OCI-LY1 (cell line): ENCODE data around the gene DDC.
"Not testable (repeated sequence)": the region's sequence is repeated elsewhere in the genome, so short reads cannot be mapped to it uniquely, and the experiment has no call there.

Experiments used
- H2AFZ ChIP-seq: fragments of 200-600 bp; sonication (generic), shearing (Covaris generic); 2 replicates; pipeline ENCODE4 v1.6.0; 2014; ENCODE audit warnings: antibody characterized with exemption, mild to moderate bottlenecking, low read length
- H3F3A ChIP-seq: fragments of 200-600 bp; sonication (generic), shearing (Covaris generic); 2 replicates; pipeline ENCODE4 v1.6.0; 2014; ENCODE audit warnings: mild to moderate bottlenecking, antibody characterized with exemption, low read length, moderate library complexity; ENCODE audit not compliant: insufficient read depth
- H3K27ac ChIP-seq: fragments of 200-600 bp; sonication (generic); 2 replicates; pipeline ENCODE4 v1.5.1; 2014; ENCODE audit warnings: low read length, mixed run types, mild to moderate bottlenecking, low read depth; ENCODE audit not compliant: poor library complexity, severe bottlenecking
- H3K27me3 ChIP-seq: fragments of 200-600 bp; sonication (generic); 2 replicates; pipeline ENCODE4 v1.6.0; 2014; ENCODE audit warnings: antibody characterized with exemption, mild to moderate bottlenecking, low read length, moderate library complexity; ENCODE audit not compliant: insufficient read depth
- H3K36me3 ChIP-seq: fragments of 200-600 bp; sonication (generic); 2 replicates; pipeline ENCODE4 v1.6.1; 2014; ENCODE audit warnings: mild to moderate bottlenecking, antibody characterized with exemption, low read length, moderate library complexity, mixed read lengths; ENCODE audit not compliant: insufficient read depth
- H3K4me1 ChIP-seq: fragments of 200-600 bp; sonication (generic); 2 replicates; pipeline ENCODE4 v1.5.1; 2014; ENCODE audit warnings: mild to moderate bottlenecking, low read length, moderate library complexity; ENCODE audit not compliant: insufficient read depth, severe bottlenecking
- H3K4me2 ChIP-seq: fragments of 200-600 bp; sonication (generic), shearing (Covaris generic); 2 replicates; pipeline ENCODE4 v1.6.1; 2014; ENCODE audit warnings: low read length
- H3K4me3 ChIP-seq: fragments of 200-600 bp; sonication (generic); 2 replicates; pipeline ENCODE4 v1.5.1; 2014; ENCODE audit warnings: low read length, low read depth, mild to moderate bottlenecking, mixed read lengths; ENCODE audit not compliant: poor library complexity, severe bottlenecking
- H3K79me2 ChIP-seq: fragments of 200-600 bp; shearing (Covaris generic); 2 replicates; pipeline ENCODE4 v1.6.1; 2016; ENCODE audit warnings: mixed run types, low read length, mixed read lengths; ENCODE audit not compliant: insufficient read depth
- H3K9ac ChIP-seq: fragments of 200-600 bp; sonication (generic), shearing (Covaris generic); 2 replicates; pipeline ENCODE4 v1.6.1; 2014; ENCODE audit warnings: mild to moderate bottlenecking, low read length, mixed read lengths
- H3K9me2 ChIP-seq: fragments of 200-600 bp; sonication (generic), shearing (Covaris generic); 2 replicates; pipeline ENCODE4 v1.6.1; 2014; ENCODE audit warnings: low read depth, mild to moderate bottlenecking, low read length, mixed read lengths
- H3K9me3 ChIP-seq: fragments of 200-600 bp; shearing (Covaris generic); 2 replicates; pipeline ENCODE4 v1.6.1; 2014; ENCODE audit warnings: low read length, mixed read lengths
- H4K20me1 ChIP-seq: fragments of 200-600 bp; sonication (generic), shearing (Covaris generic); 2 replicates; pipeline ENCODE4 v1.6.0; 2016; ENCODE audit warnings: mild to moderate bottlenecking, low read length; ENCODE audit not compliant: insufficient read depth
- CTCF ChIP-seq: fragments of 200-600 bp; sonication (generic), shearing (Covaris generic); IDR thresholded peaks from 2 replicates; pipeline ENCODE4 v1.5.1; 2017; ENCODE audit warnings: mild to moderate bottlenecking, antibody characterized with exemption, low read length, moderate library complexity, mixed read lengths
- EZH2 ChIP-seq: fragments of 200-600 bp; sonication (generic), shearing (Covaris generic); IDR thresholded peaks from 2 replicates; pipeline ENCODE4 v1.8.0; 2017; ENCODE audit warnings: borderline replicate concordance, mixed run types, mild to moderate bottlenecking, antibody characterized with exemption, low read length, moderate library complexity, mixed read lengths

DDC gene

DNA sequence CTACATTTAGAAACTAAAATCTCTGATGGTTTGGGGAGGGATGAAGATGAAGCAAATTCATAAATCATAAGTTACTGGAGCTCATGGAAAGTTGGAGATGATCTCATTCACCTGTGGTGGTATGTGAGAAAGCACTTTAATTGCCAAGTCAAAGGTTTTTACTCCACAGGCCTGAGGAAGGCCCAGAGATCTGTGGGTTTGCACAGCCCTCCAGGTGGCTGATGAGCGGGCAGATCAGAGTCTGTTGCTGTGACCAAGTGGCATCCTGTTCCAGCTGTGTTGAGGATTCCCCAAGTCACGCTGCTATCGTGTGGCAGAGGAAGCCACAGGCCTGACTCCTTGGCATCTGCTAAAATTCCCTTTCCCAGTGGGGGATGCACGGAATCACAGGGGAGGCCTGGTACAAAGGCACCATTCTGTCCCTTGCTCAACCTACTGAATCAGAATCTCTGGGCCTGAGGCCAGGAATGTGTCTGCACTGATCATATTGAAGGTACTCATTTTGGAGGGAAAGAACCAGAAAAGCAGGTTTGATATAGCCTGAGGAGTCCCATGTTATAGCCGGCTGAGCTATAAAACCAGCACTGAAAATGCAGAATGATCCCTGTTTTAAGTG is 19.7 kb upstream of the DDC start:
- Histone ChIP-seq H3K9ac (no peak overlapping the region), H3K9me3 (no peaks in the 10 kb centered on the region), H2AFZ (no peak overlapping the region), H4K20me1 (no peaks in the 10 kb centered on the region), H3K4me2 (no peak overlapping the region), H3K27me3 (0 out of 2 replicates have a peak, but pooled peaks cover 6% of the 10 kb centered on the region), H3K36me3 (no peaks in the 10 kb centered on the region), H3F3A (no peaks in the 10 kb centered on the region), H3K79me2 (no peaks in the 10 kb centered on the region), H3K4me3 (no peak overlapping the region), H3K9me2 (no peaks in the 10 kb centered on the region), H3K27ac (no peak overlapping the region), H3K4me1 (no peaks in the 10 kb centered on the region)
- no peak for TF ChIP-seq EZH2
- no peak for TF ChIP-seq CTCF

DNA sequence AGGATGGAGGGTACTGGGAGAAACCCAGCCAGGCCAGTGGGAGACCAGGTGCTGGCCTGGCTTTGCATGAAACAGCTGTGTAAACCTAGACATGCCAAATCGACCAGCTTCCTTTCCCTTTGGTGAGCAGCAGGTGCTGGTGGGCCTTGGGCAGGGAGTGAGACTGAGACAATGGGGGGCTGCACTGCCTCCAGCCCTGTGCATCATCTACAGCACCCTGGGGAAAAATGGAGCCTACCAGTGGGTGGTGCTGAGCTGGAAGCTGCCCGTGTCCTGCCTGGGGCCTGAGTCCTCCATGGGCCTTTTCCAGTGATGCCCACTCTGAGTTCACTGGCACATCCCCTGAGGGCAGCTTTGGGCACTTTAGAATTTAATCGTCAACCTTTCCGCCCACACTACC is 19.2 kb upstream of the DDC start:
- TF ChIP-seq CTCF (no peak), EZH2 (no peak)
- Histone ChIP-seq H3K4me1 (no peaks in the 10 kb centered on the region), H2AFZ (no peak overlapping the region), H3K9ac (no peak overlapping the region), H3K27ac (no peak overlapping the region), H3K4me2 (no peak overlapping the region), H3K4me3 (no peak overlapping the region), H4K20me1 (no peaks in the 10 kb centered on the region), H3F3A (no peaks in the 10 kb centered on the region), H3K27me3 (0 out of 2 replicates have a peak, but pooled peaks cover 4% of the 10 kb centered on the region), H3K79me2 (no peaks in the 10 kb centered on the region), H3K9me2 (no peaks in the 10 kb centered on the region), H3K36me3 (no peaks in the 10 kb centered on the region), H3K9me3 (no peaks in the 10 kb centered on the region)

- H3K4me2 ChIP-seq, H2AFZ ChIP-seq, H3K36me3 ChIP-seq, H3K27me3 ChIP-seq, H3K4me3 ChIP-seq, H3K9ac ChIP-seq, H3K9me2 ChIP-seq, H3K79me2 ChIP-seq, H3F3A ChIP-seq, H3K9me3 ChIP-seq, H4K20me1 ChIP-seq, H3K4me1 ChIP-seq, H3K27ac ChIP-seq: not testable (repeated sequence)
These were observed 18.1 kb upstream of the DDC start for GRCh38 chr7:50583295-50583694.

- H3K9ac ChIP-seq, H3K4me1 ChIP-seq, H3K27me3 ChIP-seq, H4K20me1 ChIP-seq, H2AFZ ChIP-seq, H3K4me3 ChIP-seq, H3K4me2 ChIP-seq, H3K9me3 ChIP-seq, H3K79me2 ChIP-seq, H3K36me3 ChIP-seq, H3F3A ChIP-seq, H3K9me2 ChIP-seq, H3K27ac ChIP-seq: not testable (repeated sequence)
These were observed 17.1 kb upstream of the DDC start for GRCh38 chr7:50582271-50582670.

DNA sequence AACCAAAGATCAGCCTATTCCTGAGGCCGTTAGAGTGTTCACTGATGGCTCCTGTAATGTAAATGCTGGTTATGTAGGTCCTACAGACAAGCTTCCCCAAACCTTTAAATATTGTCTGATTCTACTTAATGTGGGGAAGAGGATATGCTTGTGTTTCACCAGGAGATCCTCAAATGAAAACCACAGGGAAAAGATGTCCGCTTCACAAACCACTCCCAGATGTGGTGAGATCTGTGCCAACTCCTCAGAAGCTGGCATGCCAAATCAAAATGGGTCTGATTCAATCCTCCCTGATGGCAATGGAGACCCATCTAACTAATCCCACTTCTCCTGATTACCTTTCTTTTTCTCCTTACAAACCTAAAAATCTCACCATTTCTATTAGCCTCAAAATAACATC is 15.5 kb upstream of the DDC start:
- not testable (repeated sequence) for H3K4me3 ChIP-seq, H3K4me1 ChIP-seq, H3K9me3 ChIP-seq, H3K9me2 ChIP-seq, H3K79me2 ChIP-seq, H3K4me2 ChIP-seq, H3F3A ChIP-seq, H3K36me3 ChIP-seq, H3K27ac ChIP-seq, H2AFZ ChIP-seq, H3K27me3 ChIP-seq, H3K9ac ChIP-seq, H4K20me1 ChIP-seq
